GM21515 (cell line): Measurements from ENCODE around the gene RNF111.

Experiments used
- ATAC-seq: cut with Tn5 transposase; IDR thresholded peaks from one replicate; pipeline ENCODE4 v1.9.1; 2021; ENCODE audit not compliant: unreplicated experiment

The RNF111 gene

GRCh38 chr15:58987491-58988005 is at the start of gene RNF111:
TSS of gene RNF111 (plus strand) at chr15:58987663. CDS start at chr15:59030823, 43,160 bp downstream.
- ATAC-seq = peak; percentile 72

GRCh38 chr15:58947179-58947578 is 40.3 kb upstream of the RNF111 start:
- no peak for ATAC-seq

GRCh38 chr15:58951388-58952007 is 36.0 kb upstream of the RNF111 start:
- no peak for ATAC-seq

GRCh38 chr15:58952751-58953150 is 34.7 kb upstream of the RNF111 start:
- no peak for ATAC-seq

GRCh38 chr15:58957101-58957973 is 30.1 kb upstream of the RNF111 start:
- peak; percentile 62 for ATAC-seq

GRCh38 chr15:58958811-58959210 is 28.7 kb upstream of the RNF111 start:
- no peak for ATAC-seq

GRCh38 chr15:58962136-58962535 is 25.3 kb upstream of the RNF111 start:
- no peak for ATAC-seq

- no peak for ATAC-seq
Measured at GRCh38 chr15:58962662-58963565, 24.5 kb upstream of the RNF111 start.

- ATAC-seq = no peak
Measured at GRCh38 chr15:58966698-58967097, 20.8 kb upstream of the RNF111 start.

GRCh38 chr15:58967479-58967878 is 20.0 kb upstream of the RNF111 start:
- no peak for ATAC-seq

- no peak for ATAC-seq
Measured at GRCh38 chr15:58977887-58978286, 9.6 kb upstream of the RNF111 start.

GRCh38 chr15:58980351-58980939 is 7.0 kb upstream of the RNF111 start:
- no peak for ATAC-seq

- ATAC-seq = no peak
Measured at GRCh38 chr15:58981808-58982475, 5.5 kb upstream of the RNF111 start.

GRCh38 chr15:58983261-58983660 is 4.2 kb upstream of the RNF111 start:
- no peak for ATAC-seq

GRCh38 chr15:58985443-58985842 is 2.0 kb upstream of the RNF111 start:
- ATAC-seq = no peak

- no peak for ATAC-seq
Measured at GRCh38 chr15:58987036-58987435, 427 bp upstream of the RNF111 start.

- ATAC-seq = peak; percentile 40
Measured at GRCh38 chr15:58988006-58988785, 733 bp downstream of the RNF111 start.

GRCh38 chr15:58992181-58992580 is 4.7 kb downstream of the RNF111 start:
- ATAC-seq = no peak

GRCh38 chr15:58994906-58995453 is 7.5 kb downstream of the RNF111 start:
- ATAC-seq = no peak
